Measurements from ENCODE around the gene NIM1K.

- TF ChIP-seq POLR2A (IDR thresholded peaks at IDR 0.05) (no peak), CTCF (IDR thresholded peaks at IDR 0.05) (no peak)
These were observed 66.1 kb downstream of the NIM1K start for GRCh38 chr5:43258116-43258515.
